H1 (cell line): ENCODE results near the gene PMS1.

Source experiments
- CBX5 ChIP-seq: fragments of 300-800, 300-1000 bp; sonication (generic); IDR thresholded peaks from 2 replicates; pipeline ENCODE4 v1.7.1; 2016; ENCODE audit warnings: antibody characterized with exemption, low read length, low read depth
- CHD2 ChIP-seq: IDR thresholded peaks from 2 replicates; pipeline ENCODE4 v1.6.1; 2012; ENCODE audit warnings: low read length, improper control_type of control experiment
- EP300 ChIP-seq, 2 experiments: IDR thresholded peaks; 1 replicate in 1 of 2; 2 replicates in 1 of 2; pipeline ENCODE4 v1.6.1; 2011 to 2012; ENCODE audit warnings: low read depth in 2 of 2, low read length in 2 of 2, mild to moderate bottlenecking in 2 of 2, borderline replicate concordance in 1 of 2, inconsistent platforms in 1 of 2, moderate library complexity in 1 of 2
- GABPA ChIP-seq: IDR thresholded peaks from 2 replicates; pipeline ENCODE4 v1.6.1; 2011; ENCODE audit warnings: mild to moderate bottlenecking, low read length, moderate library complexity, borderline replicate concordance; ENCODE audit not compliant: insufficient read depth
- JUN ChIP-seq: IDR thresholded peaks from 2 replicates; pipeline ENCODE4 v1.6.1; 2011; ENCODE audit warnings: low read depth, mild to moderate bottlenecking, improper control_type of control experiment, low read length
- PHF8 ChIP-seq: fragments of 200-600 bp; sonication (generic); conservative IDR thresholded peaks from 2 replicates; pipeline ENCODE4 v1.7.1; 2012; ENCODE audit warnings: low read depth, mild to moderate bottlenecking, inconsistent platforms, low read length, moderate library complexity
- POLR2A ChIP-seq, 2 experiments: IDR thresholded peaks; 1 replicate in 1 of 2; 2 replicates in 1 of 2; pipeline ENCODE4 v1.6.1; 2011; ENCODE audit warnings: low read depth in 2 of 2, low read length in 2 of 2, mild to moderate bottlenecking in 2 of 2; ENCODE audit errors: control extremely low read depth in 1 of 2
- RAD21 ChIP-seq, 2 experiments: IDR thresholded peaks in 1 of 2; conservative IDR thresholded peaks in 1 of 2; 2 replicates each; pipeline ENCODE4 v1.6.1; 2011; ENCODE audit warnings: low read depth in 2 of 2, low read length in 2 of 2, improper control_type of control experiment in 1 of 2, inconsistent platforms in 1 of 2, mild to moderate bottlenecking in 1 of 2, moderate library complexity in 1 of 2
- SIN3A ChIP-seq, 2 experiments: IDR thresholded peaks in 1 of 2; conservative IDR thresholded peaks in 1 of 2; 2 replicates each; pipeline ENCODE4 v1.6.1; 2011 to 2012; ENCODE audit warnings: low read length in 2 of 2, improper control_type of control experiment in 1 of 2, low read depth in 1 of 2, mild to moderate bottlenecking in 1 of 2
- ZNF274 ChIP-seq: IDR thresholded peaks from 2 replicates; pipeline ENCODE4 v1.7.0; 2012; ENCODE audit warnings: low read length, borderline replicate concordance; ENCODE audit errors: extremely low read depth
- TF ChIP-seq, protein P1 (sequence below): IDR thresholded peaks from 2 replicates; pipeline ENCODE4 v1.6.1; 2011; ENCODE audit warnings: low read length, improper control_type of control experiment
- TF ChIP-seq, protein P2 (sequence below): IDR thresholded peaks from 2 replicates; pipeline ENCODE4 v1.6.1; 2012; ENCODE audit warnings: inconsistent platforms
- TF ChIP-seq, protein P3 (sequence below), 3 experiments: IDR thresholded peaks; 1 replicate in 2 of 3; 2 replicates in 1 of 3; pipeline versions ENCODE4 v1.5.1 to v1.6.1; 2011; ENCODE audit warnings: low read length in 3 of 3, mild to moderate bottlenecking in 3 of 3, inconsistent platforms in 2 of 3, low read depth in 1 of 3, moderate library complexity in 1 of 3; ENCODE audit not compliant: insufficient read depth in 1 of 3; ENCODE audit errors: control extremely low read depth in 1 of 3

DNA sequence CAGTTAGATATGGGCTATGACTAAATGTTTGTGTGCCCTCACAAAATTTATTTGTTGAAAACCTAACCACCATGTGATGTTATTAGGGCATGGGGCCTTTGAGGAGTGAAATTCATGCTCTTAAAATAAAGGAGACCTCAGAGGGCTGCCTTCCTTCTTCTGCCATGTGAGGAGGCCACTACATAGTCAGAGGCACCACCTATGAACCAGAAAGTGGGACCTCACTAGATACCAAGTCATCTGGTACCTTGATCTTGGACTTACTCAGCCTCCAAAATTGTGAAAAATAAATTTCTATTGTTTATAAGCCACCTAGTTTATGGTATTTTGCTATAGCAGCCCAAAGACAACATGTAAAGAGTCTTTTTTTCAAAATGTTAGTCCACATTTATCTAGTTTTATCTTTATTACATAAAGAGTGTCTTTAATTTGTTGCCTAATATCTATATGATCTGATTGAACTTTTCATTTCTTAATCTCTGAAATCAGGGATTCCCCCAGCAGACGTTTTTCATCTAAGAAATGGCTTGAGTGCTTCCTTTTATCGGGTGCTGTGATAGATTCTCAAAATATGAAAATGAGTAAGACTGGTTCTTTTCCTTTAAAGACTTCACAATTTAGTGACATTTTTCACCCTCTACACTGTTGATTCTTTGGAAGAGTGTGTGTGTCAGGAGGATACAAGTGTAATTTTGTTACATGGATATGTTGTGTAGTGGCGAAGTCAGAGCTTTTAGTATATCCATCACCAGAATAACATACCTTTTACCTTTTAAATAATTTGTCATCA is 34.2 kb downstream of the PMS1 start:
- TF ChIP-seq, protein P1, sequence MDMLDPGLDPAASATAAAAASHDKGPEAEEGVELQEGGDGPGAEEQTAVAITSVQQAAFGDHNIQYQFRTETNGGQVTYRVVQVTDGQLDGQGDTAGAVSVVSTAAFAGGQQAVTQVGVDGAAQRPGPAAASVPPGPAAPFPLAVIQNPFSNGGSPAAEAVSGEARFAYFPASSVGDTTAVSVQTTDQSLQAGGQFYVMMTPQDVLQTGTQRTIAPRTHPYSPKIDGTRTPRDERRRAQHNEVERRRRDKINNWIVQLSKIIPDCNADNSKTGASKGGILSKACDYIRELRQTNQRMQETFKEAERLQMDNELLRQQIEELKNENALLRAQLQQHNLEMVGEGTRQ: no peak
- TF ChIP-seq POLR2A (IDR thresholded peaks at IDR 0.05; ENCODE audit: control extremely low read depth in 1 of 2, low read depth in 2 of 2, low read length in 2 of 2): no peak
- TF ChIP-seq GABPA: no peak
- no peak for TF ChIP-seq SIN3A (conservative IDR thresholded peaks at IDR 0.05 in 1 of 2, IDR thresholded peaks at IDR 0.05 in 1 of 2; ENCODE audit: low read depth in 1 of 2, low read length in 2 of 2)
- TF ChIP-seq CBX5: no peak
- no peak for TF ChIP-seq CHD2
- TF ChIP-seq, protein P2, sequence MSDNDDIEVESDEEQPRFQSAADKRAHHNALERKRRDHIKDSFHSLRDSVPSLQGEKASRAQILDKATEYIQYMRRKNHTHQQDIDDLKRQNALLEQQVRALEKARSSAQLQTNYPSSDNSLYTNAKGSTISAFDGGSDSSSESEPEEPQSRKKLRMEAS: no peak
- TF ChIP-seq EP300 (IDR thresholded peaks at IDR 0.05; ENCODE audit: borderline replicate concordance in 1 of 2, low read depth in 2 of 2, low read length in 2 of 2): no peak
- TF ChIP-seq RAD21 (IDR thresholded peaks at IDR 0.05 in 1 of 2, conservative IDR thresholded peaks at IDR 0.05 in 1 of 2; ENCODE audit: low read depth in 2 of 2, low read length in 2 of 2): no peak
- TF ChIP-seq, protein P3, sequence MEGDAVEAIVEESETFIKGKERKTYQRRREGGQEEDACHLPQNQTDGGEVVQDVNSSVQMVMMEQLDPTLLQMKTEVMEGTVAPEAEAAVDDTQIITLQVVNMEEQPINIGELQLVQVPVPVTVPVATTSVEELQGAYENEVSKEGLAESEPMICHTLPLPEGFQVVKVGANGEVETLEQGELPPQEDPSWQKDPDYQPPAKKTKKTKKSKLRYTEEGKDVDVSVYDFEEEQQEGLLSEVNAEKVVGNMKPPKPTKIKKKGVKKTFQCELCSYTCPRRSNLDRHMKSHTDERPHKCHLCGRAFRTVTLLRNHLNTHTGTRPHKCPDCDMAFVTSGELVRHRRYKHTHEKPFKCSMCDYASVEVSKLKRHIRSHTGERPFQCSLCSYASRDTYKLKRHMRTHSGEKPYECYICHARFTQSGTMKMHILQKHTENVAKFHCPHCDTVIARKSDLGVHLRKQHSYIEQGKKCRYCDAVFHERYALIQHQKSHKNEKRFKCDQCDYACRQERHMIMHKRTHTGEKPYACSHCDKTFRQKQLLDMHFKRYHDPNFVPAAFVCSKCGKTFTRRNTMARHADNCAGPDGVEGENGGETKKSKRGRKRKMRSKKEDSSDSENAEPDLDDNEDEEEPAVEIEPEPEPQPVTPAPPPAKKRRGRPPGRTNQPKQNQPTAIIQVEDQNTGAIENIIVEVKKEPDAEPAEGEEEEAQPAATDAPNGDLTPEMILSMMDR (IDR thresholded peaks at IDR 0.05; ENCODE audit: control extremely low read depth in 1 of 3, insufficient read depth in 1 of 3, low read depth in 1 of 3, low read length in 3 of 3): no peak
- TF ChIP-seq JUN: no peak
- no peak for TF ChIP-seq PHF8
- no peak for TF ChIP-seq ZNF274
